ENCODE measurements around the gene TMEFF1.
"Not testable (repeated sequence)": the region's sequence is repeated elsewhere in the genome, so short reads cannot be mapped to it uniquely, and the experiment has no call there.

TMEFF1 gene

GRCh38 chr9:100489836-100490235 is 16.9 kb downstream of the TMEFF1 start:
- no peak for DNase-seq (ENCODE audit: low read depth in 2 of 2)

GRCh38 chr9:100492952-100493351 is 20.0 kb downstream of the TMEFF1 start:
- no peak for DNase-seq (ENCODE audit: low read depth in 2 of 2)

- DNase-seq (ENCODE audit: low read depth in 2 of 2): no peak
These were observed 25.6 kb downstream of the TMEFF1 start for GRCh38 chr9:100498592-100498991.

DNA sequence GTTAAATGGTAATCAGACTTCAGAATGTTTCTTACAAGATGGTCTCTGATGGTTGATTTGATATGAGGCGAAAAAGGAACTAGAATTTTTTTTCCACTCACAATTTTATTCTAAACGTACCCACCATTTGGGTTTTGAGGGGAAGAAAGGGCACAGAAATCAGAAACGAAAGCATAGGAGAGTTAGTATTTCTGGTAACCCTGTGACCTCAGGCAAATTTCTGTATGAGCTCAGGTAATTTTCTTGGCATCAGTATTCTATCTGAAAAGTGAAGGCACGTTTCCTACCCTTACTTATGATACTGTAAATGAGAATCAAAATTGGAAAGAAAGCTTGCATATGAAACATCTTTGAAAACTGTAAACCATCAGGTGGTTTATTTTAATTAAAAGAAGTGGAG is 26.5 kb downstream of the TMEFF1 start:
- no peak for DNase-seq (ENCODE audit: low read depth in 2 of 2)

GRCh38 chr9:100499866-100500265 is 26.9 kb downstream of the TMEFF1 start:
- DNase-seq (ENCODE audit: low read depth in 2 of 2): no peak

- DNase-seq (ENCODE audit: low read depth in 2 of 2): peak; percentile 3 to 48
These were observed 32.7 kb downstream of the TMEFF1 start for GRCh38 chr9:100505564-100506159.

DNA sequence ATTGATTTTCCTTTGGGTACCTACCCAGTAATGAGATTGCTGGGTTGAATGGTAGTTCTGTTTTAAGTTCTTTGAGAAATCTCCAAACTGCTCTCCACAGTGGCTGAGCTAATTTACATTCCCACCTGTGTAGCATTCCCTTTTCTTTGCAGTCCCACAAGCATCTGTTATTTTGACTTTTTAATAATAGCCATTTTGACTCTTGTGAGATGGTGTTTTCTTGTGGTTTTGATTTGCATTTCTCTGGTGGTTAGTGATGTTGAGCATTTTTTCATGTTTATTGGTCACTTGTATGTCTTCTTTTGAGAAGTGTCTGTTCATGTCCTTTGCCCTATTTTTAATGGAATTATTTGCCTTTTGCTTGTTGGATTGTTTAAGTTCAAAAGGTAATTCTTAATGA is 34.4 kb downstream of the TMEFF1 start:
- DNase-seq (ENCODE audit: low read depth in 2 of 2): not testable (repeated sequence)

GRCh38 chr9:100511205-100511604 is 38.3 kb downstream of the TMEFF1 start:
- DNase-seq (ENCODE audit: low read depth in 2 of 2): no peak

- no peak for DNase-seq (ENCODE audit: low read depth in 2 of 2)
These were observed 42.9 kb downstream of the TMEFF1 start for GRCh38 chr9:100515578-100516494.

DNA sequence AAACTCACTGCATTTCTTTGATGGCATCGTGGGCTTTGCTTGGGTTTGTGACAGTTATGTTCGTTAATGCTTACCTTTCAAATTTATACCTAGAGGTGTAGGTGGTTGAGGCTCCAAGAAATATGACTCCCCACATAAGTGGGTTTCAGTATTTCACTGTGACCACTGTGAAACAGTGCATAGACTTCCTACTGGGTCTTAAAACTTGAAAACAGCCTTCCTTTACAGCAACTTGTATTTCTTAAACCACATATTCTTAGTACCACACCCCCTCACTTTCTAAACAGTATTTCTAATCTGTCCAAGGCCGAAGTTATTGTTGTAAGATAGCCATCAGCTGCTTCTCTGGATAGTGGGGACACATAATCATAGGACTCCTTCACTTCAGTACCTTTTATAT is 48.3 kb downstream of the TMEFF1 start:
- no peak for DNase-seq (ENCODE audit: low read depth in 2 of 2)

DNA sequence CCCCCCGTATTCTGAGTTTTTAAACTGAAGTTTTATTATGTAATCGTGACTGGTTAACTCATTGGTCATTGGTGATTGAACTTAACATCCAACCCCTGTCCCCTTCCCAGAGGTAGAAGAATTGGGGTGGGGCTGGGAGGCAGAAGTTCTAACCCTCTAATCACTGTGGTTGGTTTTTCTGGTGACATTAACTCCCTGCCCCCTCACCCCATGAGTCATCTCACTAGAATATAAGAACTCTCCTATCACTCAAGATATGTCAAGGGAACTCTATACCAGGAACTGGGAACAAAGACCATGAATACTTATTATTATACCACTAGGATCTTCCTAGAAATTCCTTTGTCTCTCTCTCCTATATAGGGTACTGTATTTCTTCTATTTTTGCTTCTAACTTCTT is 52.6 kb downstream of the TMEFF1 start:
- no peak for DNase-seq (ENCODE audit: low read depth in 2 of 2)

- not testable (repeated sequence) for DNase-seq (ENCODE audit: low read depth in 2 of 2)
These were observed 54.3 kb downstream of the TMEFF1 start for GRCh38 chr9:100527180-100527794.

DNA sequence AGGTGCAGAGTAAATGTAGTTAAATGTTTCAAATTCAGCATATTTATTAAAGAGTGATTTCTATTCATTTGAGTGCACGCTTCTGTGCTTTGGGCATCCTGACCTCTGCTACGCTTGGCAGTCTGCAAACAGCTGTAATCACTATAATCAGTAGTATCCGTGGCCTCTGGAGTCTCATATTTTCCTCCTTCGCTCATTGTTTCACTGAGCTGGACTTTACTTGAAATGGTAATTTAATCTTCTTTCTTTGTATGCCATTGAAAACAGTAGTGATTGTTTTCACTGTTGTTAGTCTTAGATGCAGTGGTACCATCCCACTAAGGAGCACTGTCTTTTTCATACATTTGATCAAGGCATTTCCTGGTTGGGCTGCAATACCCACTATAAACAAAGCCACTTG is 61.5 kb downstream of the TMEFF1 start:
- DNase-seq (ENCODE audit: low read depth in 2 of 2): no peak

DNA sequence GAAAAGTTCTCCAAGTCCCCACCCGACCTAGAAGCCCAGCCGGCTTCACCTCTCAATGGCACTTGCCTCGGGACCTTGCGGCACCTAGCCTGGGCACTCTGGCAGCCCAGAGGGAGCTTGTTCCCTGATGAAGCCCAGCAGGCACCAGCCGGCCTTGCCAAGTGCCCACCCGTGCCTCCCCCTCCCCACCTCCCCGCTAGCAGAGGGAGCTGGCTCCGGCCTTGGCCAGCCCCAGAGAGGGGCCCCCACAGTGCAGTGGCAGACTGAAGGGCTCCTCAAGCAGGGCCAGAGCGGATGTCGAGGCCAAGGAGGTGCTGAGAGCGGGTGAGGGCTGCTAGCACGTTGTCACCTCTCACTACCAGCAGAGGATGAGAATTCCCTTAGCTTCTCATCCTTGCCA is 67.4 kb downstream of the TMEFF1 start:
- no peak for DNase-seq (ENCODE audit: low read depth in 2 of 2)

DNA sequence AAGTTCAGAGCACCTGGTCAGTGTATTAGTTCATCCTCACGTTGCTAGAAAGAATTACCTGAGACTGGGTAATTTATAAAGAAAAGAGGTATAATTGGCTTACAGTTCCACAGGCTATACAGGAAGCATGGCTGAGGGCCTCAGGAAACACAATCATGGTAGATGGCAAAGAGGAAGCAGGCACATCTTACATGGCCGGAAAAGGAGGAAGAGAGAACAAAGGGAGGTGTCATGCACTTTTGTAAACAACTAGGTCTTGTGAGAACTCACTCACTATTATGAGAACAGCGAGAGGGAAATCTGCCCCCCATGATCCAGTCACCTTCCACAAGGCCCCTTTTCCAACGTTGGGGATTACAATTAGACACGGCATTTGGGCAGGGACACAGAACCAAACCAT is 76.1 kb downstream of the TMEFF1 start:
- no peak for DNase-seq (ENCODE audit: low read depth in 2 of 2)

DNA sequence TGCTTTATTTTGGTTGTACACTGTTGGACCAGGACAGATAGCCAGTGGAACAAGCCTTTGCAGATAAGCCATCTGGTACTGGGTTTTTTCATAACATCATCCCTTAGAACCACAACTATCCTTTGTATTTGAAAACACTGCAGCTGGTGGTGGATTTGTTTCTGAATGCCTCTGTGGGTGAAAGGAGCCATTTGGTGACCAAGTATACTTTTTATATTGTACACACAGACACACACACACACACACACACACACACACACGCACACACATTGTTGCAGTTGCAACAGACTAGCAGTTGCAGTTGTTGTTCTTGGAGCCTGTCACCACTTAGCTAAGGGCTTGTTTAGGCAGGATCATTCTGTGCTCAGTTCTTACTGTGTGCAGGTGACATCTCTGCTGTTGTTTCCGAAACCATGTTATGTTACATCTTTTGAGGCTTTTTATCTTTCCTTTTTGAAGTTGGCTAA is 82.0 kb downstream of the TMEFF1 start:
- DNase-seq (ENCODE audit: low read depth in 2 of 2): no peak

GRCh38 chr9:100555471-100555870 is 82.5 kb downstream of the TMEFF1 start:
- no peak for DNase-seq (ENCODE audit: low read depth in 2 of 2)

DNA sequence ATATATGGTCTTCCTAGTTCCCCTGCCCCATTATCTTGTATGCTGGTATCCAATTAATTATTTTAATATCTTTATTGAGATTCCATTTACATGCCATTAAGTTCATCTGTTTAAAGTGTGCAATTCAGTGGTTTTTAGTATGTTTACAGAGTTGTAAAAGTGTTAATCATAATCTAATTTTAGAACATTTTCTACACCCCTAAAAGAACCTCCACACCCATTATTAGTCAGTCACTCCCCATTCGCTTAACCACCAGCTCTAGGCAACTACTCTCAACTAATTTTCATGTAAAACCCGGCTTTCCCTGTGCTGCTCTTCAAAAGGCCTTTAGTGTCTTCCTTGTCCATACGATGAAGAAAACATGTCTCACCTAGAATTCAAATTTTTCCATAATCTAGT is 84.1 kb downstream of the TMEFF1 start:
- DNase-seq (ENCODE audit: low read depth in 2 of 2): no peak

DNA sequence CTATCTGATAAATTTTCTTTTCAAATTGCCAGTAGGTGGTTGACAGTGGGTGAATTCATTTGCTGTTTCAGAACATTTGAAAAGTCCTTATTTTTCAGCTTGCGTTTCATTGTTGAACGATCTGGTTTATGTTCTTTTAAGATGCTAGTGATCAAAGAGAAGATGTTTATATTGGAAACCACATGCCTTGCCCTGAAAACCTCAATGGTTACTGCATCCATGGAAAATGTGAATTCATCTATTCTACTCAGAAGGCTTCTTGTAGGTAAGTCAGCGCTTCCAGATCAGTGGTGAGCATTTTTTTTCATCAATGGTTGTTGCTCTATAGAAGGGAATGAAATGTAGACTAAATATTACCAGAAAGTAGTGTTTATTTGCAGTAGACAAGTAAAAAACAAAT is 88.3 kb downstream of the TMEFF1 start:
- DNase-seq (ENCODE audit: low read depth in 2 of 2): no peak

DNA sequence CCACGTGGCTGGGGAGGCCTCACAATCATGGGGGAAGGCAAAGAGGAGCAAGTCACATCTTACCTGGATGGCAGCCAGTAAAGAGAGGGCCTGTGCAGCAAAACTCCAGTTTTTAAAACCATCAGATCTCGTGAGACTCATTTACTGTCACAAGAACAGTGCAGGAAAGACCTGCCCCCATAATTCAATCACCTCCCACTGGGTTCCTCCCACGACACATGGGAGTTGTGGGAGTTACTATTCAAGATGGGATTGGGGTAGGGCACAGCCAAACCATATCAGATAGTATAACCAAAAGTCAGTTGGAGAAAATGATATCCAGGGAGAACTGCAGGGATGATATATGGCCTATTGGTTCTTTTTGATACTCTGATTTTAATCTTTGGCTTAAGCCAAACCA is 94.9 kb downstream of the TMEFF1 start:
- no peak for DNase-seq (ENCODE audit: low read depth in 2 of 2)

- no peak for DNase-seq (ENCODE audit: low read depth in 2 of 2)
These were observed 100.8 kb downstream of the TMEFF1 start for GRCh38 chr9:100573655-100574260.

DNA sequence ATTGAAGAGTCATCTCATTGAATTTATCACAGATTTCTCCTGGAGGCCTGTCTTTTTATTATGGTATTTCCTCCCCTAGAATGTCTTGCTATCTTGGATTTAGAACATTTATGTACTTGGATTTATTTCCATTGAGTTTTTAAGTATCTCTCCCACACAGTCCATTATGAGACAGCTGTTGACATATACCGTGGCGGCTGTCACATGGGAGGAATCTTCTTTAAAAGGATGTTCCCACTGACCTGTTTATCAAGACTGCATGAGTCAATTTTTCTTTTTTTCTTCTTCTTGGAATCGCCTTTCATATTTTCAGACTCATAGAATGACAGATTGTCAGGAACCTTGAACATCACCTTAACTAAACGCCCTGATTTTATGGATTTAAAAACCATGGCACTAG is 102.1 kb downstream of the TMEFF1 start:
- no peak for DNase-seq (ENCODE audit: low read depth in 2 of 2)
